WTC11 (cell line): ENCODE measurements around the gene ZKSCAN3. TPM values are rescaled to one million over a fixed set of nuclear protein-coding genes. Genes with fewer than 3 reads are reported as not detected.

Experiments used
- ATF1 ChIP-seq: sonication (generic); formaldehyde crosslinking; IDR thresholded peaks from 2 replicates; pipeline ENCODE4 v1.8.1; 2023; ENCODE audit warnings: mild to moderate bottlenecking, moderate library complexity, missing genetic modification reagents
- CBFB ChIP-seq: sonication (generic); formaldehyde crosslinking; IDR thresholded peaks from 2 replicates; pipeline ENCODE4 v1.8.1; 2022; ENCODE audit warnings: mild to moderate bottlenecking, low read depth, missing genetic modification reagents
- EMX1 ChIP-seq: fragments of 250-450 bp; sonication (Bioruptor Pico); IDR thresholded peaks from 2 replicates; pipeline ENCODE4 v1.8.0; 2021; ENCODE audit warnings: mild to moderate bottlenecking
- FOXP1 ChIP-seq: sonication (generic); formaldehyde crosslinking; IDR thresholded peaks from 2 replicates; pipeline ENCODE4 v1.8.0; 2022; ENCODE audit warnings: missing genetic modification reagents, mild to moderate bottlenecking, moderate library complexity, borderline replicate concordance
- IRF2 ChIP-seq: sonication (generic); formaldehyde crosslinking; IDR thresholded peaks from 2 replicates; pipeline ENCODE4 v1.8.0; 2022; ENCODE audit warnings: low read depth, missing genetic modification reagents, borderline replicate concordance
- KAT7 ChIP-seq: sonication (generic); formaldehyde crosslinking; IDR thresholded peaks from 2 replicates; pipeline ENCODE4 v1.8.1; 2023; ENCODE audit warnings: missing genetic modification reagents, mild to moderate bottlenecking, borderline replicate concordance
- NFATC4 ChIP-seq: fragments of 250-450 bp; sonication (Bioruptor Pico); IDR thresholded peaks from 2 replicates; pipeline ENCODE4 v1.9.0; 2021; ENCODE audit warnings: mild to moderate bottlenecking
- NR3C1 ChIP-seq: sonication (generic); formaldehyde crosslinking; conservative IDR thresholded peaks from 2 replicates; pipeline ENCODE4 v1.8.1; 2023; ENCODE audit warnings: low read depth, mild to moderate bottlenecking, missing genetic modification reagents
- RELA ChIP-seq: sonication (generic); formaldehyde crosslinking; IDR thresholded peaks from 2 replicates; pipeline ENCODE4 v1.8.1; 2022; ENCODE audit warnings: missing genetic modification reagents, mild to moderate bottlenecking, borderline replicate concordance
- ZNF219 ChIP-seq: sonication (generic); formaldehyde crosslinking; IDR thresholded peaks from 2 replicates; pipeline ENCODE4 v1.8.0; 2023; ENCODE audit warnings: missing genetic modification reagents, mild to moderate bottlenecking, borderline replicate concordance
- ZNF416 ChIP-seq: fragments of 250-450 bp; sonication (Bioruptor Pico); IDR thresholded peaks from 2 replicates; pipeline ENCODE4 v1.9.0; 2021; ENCODE audit warnings: mild to moderate bottlenecking, inconsistent platforms
- total RNA-seq: library from RNA; stranded (reverse); gene quantifications from 3 replicates; pipeline ENCODE4 v1.2.3, GENCODE V29; 2021
- TF ChIP-seq, protein P1 (sequence below): sonication (generic); formaldehyde crosslinking; IDR thresholded peaks from 2 replicates; pipeline ENCODE4 v1.8.1; 2022; ENCODE audit warnings: mild to moderate bottlenecking, missing genetic modification reagents, moderate library complexity, borderline replicate concordance
- TF ChIP-seq, protein P2 (sequence below): sonication (generic); formaldehyde crosslinking; IDR thresholded peaks from 2 replicates; pipeline ENCODE4 v1.8.0; 2023; ENCODE audit warnings: missing genetic modification reagents
- TF ChIP-seq, protein P3 (sequence below): fragments of 200-600 bp; IDR thresholded peaks from 2 replicates; pipeline ENCODE4 v1.8.0; 2022; ENCODE audit warnings: antibody characterized with exemption
- TF ChIP-seq, protein P4 (sequence below): fragments of 250-450 bp; sonication (Bioruptor Pico); conservative IDR thresholded peaks from 2 replicates; pipeline ENCODE4 v1.9.0; 2021; ENCODE audit warnings: mild to moderate bottlenecking
- TF ChIP-seq, protein P5 (sequence below): fragments of 250-450 bp; sonication (Bioruptor Pico); IDR thresholded peaks from 2 replicates; pipeline ENCODE4 v1.8.0; 2021; ENCODE audit warnings: mild to moderate bottlenecking
- TF ChIP-seq, protein P6 (sequence below): fragments of 250-450 bp; sonication (Bioruptor Pico); IDR thresholded peaks from 2 replicates; pipeline ENCODE4 v1.9.0; 2021; ENCODE audit warnings: mild to moderate bottlenecking
- TF ChIP-seq, protein P7 (sequence below): sonication (generic); formaldehyde crosslinking; IDR thresholded peaks from 2 replicates; pipeline ENCODE4 v1.8.1; 2022; ENCODE audit warnings: mild to moderate bottlenecking, moderate library complexity, missing genetic modification reagents
- TF ChIP-seq, protein P8 (sequence below): sonication (generic); formaldehyde crosslinking; IDR thresholded peaks from 2 replicates; pipeline ENCODE4 v1.8.0; 2022; ENCODE audit warnings: mild to moderate bottlenecking, missing genetic modification reagents
- TF ChIP-seq, protein P9 (sequence below): fragments of 250-450 bp; sonication (Bioruptor Pico); IDR thresholded peaks from 2 replicates; pipeline ENCODE4 v1.9.0; 2021; ENCODE audit warnings: mild to moderate bottlenecking, borderline replicate concordance
- TF ChIP-seq, protein P10 (sequence below): sonication (generic); formaldehyde crosslinking; IDR thresholded peaks from 2 replicates; pipeline ENCODE4 v1.8.1; 2023; ENCODE audit warnings: mild to moderate bottlenecking, missing genetic modification reagents

Gene ZKSCAN3
- total RNA-seq, 1 experiment from 2014 or later: 5.4 TPM

DNA sequence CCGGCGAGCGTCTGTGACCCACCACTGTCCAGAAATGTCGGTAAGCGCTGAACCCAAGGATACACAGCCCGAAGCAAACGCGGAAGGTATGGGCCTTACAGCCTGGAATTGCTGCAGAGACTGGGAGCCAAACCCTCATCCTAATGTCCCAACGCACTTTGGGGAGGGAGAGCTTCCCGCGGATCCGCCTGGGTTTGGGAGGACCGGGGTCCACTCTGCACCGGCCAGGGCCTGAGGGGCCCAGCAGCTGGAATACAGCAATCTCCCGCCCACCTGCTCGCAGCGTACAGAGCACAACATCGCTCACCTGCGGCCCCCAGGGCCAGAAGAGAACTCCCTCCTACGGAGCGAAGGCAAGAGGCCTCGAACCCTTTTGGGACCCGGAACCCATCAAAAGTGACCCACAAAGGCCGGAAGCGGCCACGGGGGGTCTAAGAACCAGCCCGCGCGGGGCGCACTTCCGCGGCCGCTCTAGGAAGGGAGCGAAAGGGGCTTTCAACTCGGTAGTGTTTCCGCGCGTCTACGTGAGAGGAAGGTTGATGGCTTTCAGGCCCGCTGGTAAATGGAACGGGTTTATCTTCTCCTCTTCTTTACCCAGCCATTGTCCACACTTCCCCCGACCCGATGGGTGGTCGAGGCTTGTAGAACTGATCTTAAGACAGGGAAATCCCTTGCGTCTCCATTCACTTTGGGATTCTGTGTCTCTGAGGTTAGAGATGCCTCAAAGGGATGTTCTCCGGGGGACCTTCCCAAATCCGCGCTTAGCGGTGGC, 49.8 kb downstream of the ZKSCAN3 start, which contains the start of gene ZSCAN12 (continued):
- TF ChIP-seq, protein P1, sequence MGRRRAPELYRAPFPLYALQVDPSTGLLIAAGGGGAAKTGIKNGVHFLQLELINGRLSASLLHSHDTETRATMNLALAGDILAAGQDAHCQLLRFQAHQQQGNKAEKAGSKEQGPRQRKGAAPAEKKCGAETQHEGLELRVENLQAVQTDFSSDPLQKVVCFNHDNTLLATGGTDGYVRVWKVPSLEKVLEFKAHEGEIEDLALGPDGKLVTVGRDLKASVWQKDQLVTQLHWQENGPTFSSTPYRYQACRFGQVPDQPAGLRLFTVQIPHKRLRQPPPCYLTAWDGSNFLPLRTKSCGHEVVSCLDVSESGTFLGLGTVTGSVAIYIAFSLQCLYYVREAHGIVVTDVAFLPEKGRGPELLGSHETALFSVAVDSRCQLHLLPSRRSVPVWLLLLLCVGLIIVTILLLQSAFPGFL (CRISPR knock-in tag): no peak
- TF ChIP-seq ZNF416 (CRISPR knock-in tag) (no peak), RELA (CRISPR knock-in tag) (no peak), IRF2 (no peak), ZNF219 (CRISPR knock-in tag) (no peak), FOXP1 (CRISPR knock-in tag) (peak; percentile 63; the same call in 1 of the 2 replicates), NFATC4 (no peak), NR3C1 (CRISPR knock-in tag) (no peak), ATF1 (CRISPR knock-in tag) (no peak), KAT7 (CRISPR knock-in tag) (peak; percentile 85; the same call in 1 of the 2 replicates), EMX1 (CRISPR knock-in tag) (no peak), CBFB (CRISPR knock-in tag) (no peak)
- TF ChIP-seq, protein P2, sequence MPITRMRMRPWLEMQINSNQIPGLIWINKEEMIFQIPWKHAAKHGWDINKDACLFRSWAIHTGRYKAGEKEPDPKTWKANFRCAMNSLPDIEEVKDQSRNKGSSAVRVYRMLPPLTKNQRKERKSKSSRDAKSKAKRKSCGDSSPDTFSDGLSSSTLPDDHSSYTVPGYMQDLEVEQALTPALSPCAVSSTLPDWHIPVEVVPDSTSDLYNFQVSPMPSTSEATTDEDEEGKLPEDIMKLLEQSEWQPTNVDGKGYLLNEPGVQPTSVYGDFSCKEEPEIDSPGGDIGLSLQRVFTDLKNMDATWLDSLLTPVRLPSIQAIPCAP (CRISPR knock-in tag): no peak
- TF ChIP-seq, protein P3, sequence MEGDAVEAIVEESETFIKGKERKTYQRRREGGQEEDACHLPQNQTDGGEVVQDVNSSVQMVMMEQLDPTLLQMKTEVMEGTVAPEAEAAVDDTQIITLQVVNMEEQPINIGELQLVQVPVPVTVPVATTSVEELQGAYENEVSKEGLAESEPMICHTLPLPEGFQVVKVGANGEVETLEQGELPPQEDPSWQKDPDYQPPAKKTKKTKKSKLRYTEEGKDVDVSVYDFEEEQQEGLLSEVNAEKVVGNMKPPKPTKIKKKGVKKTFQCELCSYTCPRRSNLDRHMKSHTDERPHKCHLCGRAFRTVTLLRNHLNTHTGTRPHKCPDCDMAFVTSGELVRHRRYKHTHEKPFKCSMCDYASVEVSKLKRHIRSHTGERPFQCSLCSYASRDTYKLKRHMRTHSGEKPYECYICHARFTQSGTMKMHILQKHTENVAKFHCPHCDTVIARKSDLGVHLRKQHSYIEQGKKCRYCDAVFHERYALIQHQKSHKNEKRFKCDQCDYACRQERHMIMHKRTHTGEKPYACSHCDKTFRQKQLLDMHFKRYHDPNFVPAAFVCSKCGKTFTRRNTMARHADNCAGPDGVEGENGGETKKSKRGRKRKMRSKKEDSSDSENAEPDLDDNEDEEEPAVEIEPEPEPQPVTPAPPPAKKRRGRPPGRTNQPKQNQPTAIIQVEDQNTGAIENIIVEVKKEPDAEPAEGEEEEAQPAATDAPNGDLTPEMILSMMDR: no peak
- TF ChIP-seq, protein P4, sequence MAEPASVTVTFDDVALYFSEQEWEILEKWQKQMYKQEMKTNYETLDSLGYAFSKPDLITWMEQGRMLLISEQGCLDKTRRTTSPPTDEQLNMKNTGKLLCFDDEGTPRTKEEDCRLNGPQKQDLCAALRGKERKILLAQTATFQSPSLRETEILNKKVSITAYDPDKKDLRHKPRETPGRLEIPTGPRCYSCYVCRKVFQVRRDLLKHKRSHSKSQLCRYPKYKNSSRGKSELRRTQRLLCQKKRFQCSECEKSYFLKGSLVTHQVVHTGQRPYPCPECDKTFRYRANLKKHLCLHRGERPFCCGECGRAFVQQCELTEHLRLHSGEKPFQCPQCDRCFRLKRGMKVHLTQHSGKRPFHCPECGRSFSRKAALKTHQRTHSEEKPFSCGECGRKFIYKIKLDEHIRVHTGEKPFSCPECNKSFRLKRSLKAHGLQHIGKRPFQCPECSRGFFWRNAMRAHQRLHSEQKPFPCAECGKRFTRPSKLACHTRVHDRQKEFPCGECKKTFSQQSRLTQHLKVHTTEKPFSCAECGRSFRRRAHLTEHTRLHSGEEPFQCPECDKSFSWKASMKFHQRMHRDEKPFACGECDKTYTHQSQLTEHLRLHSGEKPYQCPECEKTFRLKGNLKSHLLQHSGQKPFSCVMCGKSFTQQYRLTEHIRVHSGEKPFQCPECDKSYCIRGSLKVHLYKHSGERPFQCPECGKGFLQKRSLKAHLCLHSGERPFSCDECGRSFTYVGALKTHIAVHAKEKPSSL: no peak
- TF ChIP-seq, protein P5, sequence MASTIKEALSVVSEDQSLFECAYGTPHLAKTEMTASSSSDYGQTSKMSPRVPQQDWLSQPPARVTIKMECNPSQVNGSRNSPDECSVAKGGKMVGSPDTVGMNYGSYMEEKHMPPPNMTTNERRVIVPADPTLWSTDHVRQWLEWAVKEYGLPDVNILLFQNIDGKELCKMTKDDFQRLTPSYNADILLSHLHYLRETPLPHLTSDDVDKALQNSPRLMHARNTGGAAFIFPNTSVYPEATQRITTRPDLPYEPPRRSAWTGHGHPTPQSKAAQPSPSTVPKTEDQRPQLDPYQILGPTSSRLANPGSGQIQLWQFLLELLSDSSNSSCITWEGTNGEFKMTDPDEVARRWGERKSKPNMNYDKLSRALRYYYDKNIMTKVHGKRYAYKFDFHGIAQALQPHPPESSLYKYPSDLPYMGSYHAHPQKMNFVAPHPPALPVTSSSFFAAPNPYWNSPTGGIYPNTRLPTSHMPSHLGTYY (CRISPR knock-in tag): no peak
- TF ChIP-seq, protein P6, sequence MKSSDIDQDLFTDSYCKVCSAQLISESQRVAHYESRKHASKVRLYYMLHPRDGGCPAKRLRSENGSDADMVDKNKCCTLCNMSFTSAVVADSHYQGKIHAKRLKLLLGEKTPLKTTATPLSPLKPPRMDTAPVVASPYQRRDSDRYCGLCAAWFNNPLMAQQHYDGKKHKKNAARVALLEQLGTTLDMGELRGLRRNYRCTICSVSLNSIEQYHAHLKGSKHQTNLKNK (CRISPR knock-in tag): no peak
- TF ChIP-seq, protein P7, sequence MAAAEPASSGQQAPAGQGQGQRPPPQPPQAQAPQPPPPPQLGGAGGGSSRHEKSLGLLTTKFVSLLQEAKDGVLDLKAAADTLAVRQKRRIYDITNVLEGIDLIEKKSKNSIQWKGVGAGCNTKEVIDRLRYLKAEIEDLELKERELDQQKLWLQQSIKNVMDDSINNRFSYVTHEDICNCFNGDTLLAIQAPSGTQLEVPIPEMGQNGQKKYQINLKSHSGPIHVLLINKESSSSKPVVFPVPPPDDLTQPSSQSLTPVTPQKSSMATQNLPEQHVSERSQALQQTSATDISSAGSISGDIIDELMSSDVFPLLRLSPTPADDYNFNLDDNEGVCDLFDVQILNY: no peak
- TF ChIP-seq, protein P8, sequence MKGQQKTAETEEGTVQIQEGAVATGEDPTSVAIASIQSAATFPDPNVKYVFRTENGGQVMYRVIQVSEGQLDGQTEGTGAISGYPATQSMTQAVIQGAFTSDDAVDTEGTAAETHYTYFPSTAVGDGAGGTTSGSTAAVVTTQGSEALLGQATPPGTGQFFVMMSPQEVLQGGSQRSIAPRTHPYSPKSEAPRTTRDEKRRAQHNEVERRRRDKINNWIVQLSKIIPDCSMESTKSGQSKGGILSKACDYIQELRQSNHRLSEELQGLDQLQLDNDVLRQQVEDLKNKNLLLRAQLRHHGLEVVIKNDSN (CRISPR knock-in tag): no peak
- TF ChIP-seq, protein P9, sequence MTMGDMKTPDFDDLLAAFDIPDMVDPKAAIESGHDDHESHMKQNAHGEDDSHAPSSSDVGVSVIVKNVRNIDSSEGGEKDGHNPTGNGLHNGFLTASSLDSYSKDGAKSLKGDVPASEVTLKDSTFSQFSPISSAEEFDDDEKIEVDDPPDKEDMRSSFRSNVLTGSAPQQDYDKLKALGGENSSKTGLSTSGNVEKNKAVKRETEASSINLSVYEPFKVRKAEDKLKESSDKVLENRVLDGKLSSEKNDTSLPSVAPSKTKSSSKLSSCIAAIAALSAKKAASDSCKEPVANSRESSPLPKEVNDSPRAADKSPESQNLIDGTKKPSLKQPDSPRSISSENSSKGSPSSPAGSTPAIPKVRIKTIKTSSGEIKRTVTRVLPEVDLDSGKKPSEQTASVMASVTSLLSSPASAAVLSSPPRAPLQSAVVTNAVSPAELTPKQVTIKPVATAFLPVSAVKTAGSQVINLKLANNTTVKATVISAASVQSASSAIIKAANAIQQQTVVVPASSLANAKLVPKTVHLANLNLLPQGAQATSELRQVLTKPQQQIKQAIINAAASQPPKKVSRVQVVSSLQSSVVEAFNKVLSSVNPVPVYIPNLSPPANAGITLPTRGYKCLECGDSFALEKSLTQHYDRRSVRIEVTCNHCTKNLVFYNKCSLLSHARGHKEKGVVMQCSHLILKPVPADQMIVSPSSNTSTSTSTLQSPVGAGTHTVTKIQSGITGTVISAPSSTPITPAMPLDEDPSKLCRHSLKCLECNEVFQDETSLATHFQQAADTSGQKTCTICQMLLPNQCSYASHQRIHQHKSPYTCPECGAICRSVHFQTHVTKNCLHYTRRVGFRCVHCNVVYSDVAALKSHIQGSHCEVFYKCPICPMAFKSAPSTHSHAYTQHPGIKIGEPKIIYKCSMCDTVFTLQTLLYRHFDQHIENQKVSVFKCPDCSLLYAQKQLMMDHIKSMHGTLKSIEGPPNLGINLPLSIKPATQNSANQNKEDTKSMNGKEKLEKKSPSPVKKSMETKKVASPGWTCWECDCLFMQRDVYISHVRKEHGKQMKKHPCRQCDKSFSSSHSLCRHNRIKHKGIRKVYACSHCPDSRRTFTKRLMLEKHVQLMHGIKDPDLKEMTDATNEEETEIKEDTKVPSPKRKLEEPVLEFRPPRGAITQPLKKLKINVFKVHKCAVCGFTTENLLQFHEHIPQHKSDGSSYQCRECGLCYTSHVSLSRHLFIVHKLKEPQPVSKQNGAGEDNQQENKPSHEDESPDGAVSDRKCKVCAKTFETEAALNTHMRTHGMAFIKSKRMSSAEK (CRISPR knock-in tag): no peak
- TF ChIP-seq, protein P10, sequence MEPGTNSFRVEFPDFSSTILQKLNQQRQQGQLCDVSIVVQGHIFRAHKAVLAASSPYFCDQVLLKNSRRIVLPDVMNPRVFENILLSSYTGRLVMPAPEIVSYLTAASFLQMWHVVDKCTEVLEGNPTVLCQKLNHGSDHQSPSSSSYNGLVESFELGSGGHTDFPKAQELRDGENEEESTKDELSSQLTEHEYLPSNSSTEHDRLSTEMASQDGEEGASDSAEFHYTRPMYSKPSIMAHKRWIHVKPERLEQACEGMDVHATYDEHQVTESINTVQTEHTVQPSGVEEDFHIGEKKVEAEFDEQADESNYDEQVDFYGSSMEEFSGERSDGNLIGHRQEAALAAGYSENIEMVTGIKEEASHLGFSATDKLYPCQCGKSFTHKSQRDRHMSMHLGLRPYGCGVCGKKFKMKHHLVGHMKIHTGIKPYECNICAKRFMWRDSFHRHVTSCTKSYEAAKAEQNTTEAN (CRISPR knock-in tag): no peak
